SK-N-SH (cell line): ENCODE results near the gene FFAR4. TPM values are rescaled to one million over a fixed set of nuclear protein-coding genes. Genes with fewer than 3 reads are reported as not detected.

Source experiments
- CTCF ChIA-PET: fragments of 300-600, 350-600 bp; formaldehyde crosslinking; extraction: SDS; loops from one replicate; lab custom pipeline; 2021; lab: Yijun Ruan, JAX
- POLR2A ChIA-PET: fragments of 350-600 bp; sonication (Branson Sonifier 250); formaldehyde crosslinking; extraction: SDS; loops from one replicate; lab custom pipeline; 2020; ENCODE audit warnings: antibody characterized with exemption, inconsistent platforms; lab: Yijun Ruan, JAX
- DNase-seq: peaks from one replicate; pipeline ENCODE4 v3.0.0; 2012
- H2AFZ ChIP-seq: fragments of 200-600 bp; sonication (generic); 2 replicates; pipeline ENCODE4 v1.8.1; 2016; ENCODE audit warnings: antibody characterized with exemption, mild to moderate bottlenecking, low read depth
- H3F3A ChIP-seq: fragments of 200-600 bp; sonication (generic); replicated peaks from 2 replicates; pipeline ENCODE3; 2016; ENCODE audit warnings: antibody characterized with exemption, mild to moderate bottlenecking; ENCODE audit not compliant: insufficient read depth
- H3K27ac ChIP-seq, 2 experiments: fragments of 200-500 bp in 1 of 2; fragments of 200-600 bp in 1 of 2; sonication (Bioruptor generic) in 1 of 2; sonication (generic), shearing (Covaris generic) in 1 of 2; 2 replicates each; pipeline versions ENCODE4 v1.5.1 to v1.6.1; 2014 to 2016; ENCODE audit warnings: low read depth in 2 of 2, inconsistent platforms in 1 of 2, low read length in 1 of 2, mild to moderate bottlenecking in 1 of 2, mixed read lengths in 1 of 2
- H3K27me3 ChIP-seq: fragments of 200-600 bp; sonication (generic), shearing (Covaris generic); 2 replicates; pipeline ENCODE4 v1.6.1; 2016; ENCODE audit warnings: mixed run types; ENCODE audit not compliant: insufficient read depth
- H3K36me3 ChIP-seq, 2 experiments: fragments of 200-500 bp in 1 of 2; fragments of 200-600 bp in 1 of 2; sonication (Bioruptor generic) in 1 of 2; sonication (generic) in 1 of 2; replicated peaks in 1 of 2; 2 replicates each; pipeline versions ENCODE3 to v1.5.1; 2014 to 2016; ENCODE audit warnings: low read length in 1 of 2, mild to moderate bottlenecking in 1 of 2; ENCODE audit not compliant: insufficient read depth in 2 of 2, control insufficient read depth in 1 of 2
- H3K4me1 ChIP-seq, 2 experiments: fragments of 200-500 bp in 1 of 2; fragments of 200-600 bp in 1 of 2; sonication (Bioruptor generic) in 1 of 2; sonication (generic), shearing (Covaris generic) in 1 of 2; 2 replicates each; pipeline versions ENCODE4 v1.5.1 to v1.6.1; 2014 to 2016; ENCODE audit warnings: low read depth in 1 of 2, low read length in 1 of 2, mixed run types in 1 of 2; ENCODE audit not compliant: insufficient read depth in 2 of 2, control insufficient read depth in 1 of 2
- H3K4me2 ChIP-seq: fragments of 200-600 bp; sonication (generic), shearing (Covaris generic); 2 replicates; pipeline ENCODE4 v1.6.1; 2017; ENCODE audit warnings: mixed run types
- H3K4me3 ChIP-seq, 2 experiments: fragments of 200-500 bp in 1 of 2; fragments of 200-600 bp in 1 of 2; sonication (Bioruptor generic) in 1 of 2; sonication (generic), shearing (Covaris generic) in 1 of 2; 2 replicates each; pipeline versions ENCODE4 v1.5.1 to v1.8.1; 2014 to 2016; ENCODE audit warnings: low read depth in 2 of 2, inconsistent platforms in 1 of 2, low read length in 1 of 2, mild to moderate bottlenecking in 1 of 2, mixed read lengths in 1 of 2, moderate library complexity in 1 of 2
- H3K79me2 ChIP-seq: fragments of 200-600 bp; sonication (generic); 2 replicates; pipeline ENCODE4 v1.8.1; 2017; ENCODE audit warnings: mild to moderate bottlenecking; ENCODE audit not compliant: insufficient read depth
- H3K9ac ChIP-seq: fragments of 200-600 bp; sonication (generic); 2 replicates; pipeline ENCODE4 v1.6.1; 2017; ENCODE audit warnings: mixed run types
- H3K9me2 ChIP-seq: fragments of 200-600 bp; sonication (generic); 2 replicates; pipeline ENCODE4 v1.6.1; 2017; ENCODE audit warnings: mixed run types
- H3K9me3 ChIP-seq: fragments of 200-600 bp; sonication (generic); 2 replicates; pipeline ENCODE4 v1.6.1; 2017; ENCODE audit warnings: mixed run types, mild to moderate bottlenecking, moderate library complexity
- H4K20me1 ChIP-seq: fragments of 200-600 bp; sonication (generic); 2 replicates; pipeline ENCODE4 v1.6.1; 2017; ENCODE audit warnings: mild to moderate bottlenecking, mixed run types; ENCODE audit not compliant: insufficient read depth
- CHD2 ChIP-seq: fragments of 150-350 bp; IDR thresholded peaks from 2 replicates; pipeline ENCODE4 v1.6.1; 2018; ENCODE audit warnings: low read length; ENCODE audit not compliant: partially characterized antibody
- EP300 ChIP-seq, 2 experiments: IDR thresholded peaks; 2 replicates each; pipeline versions ENCODE4 v1.4.0 to v1.6.1; 2012; ENCODE audit warnings: borderline replicate concordance in 1 of 2, low read depth in 1 of 2, low read length in 1 of 2
- FOXM1 ChIP-seq: IDR thresholded peaks from 2 replicates; pipeline ENCODE4 v1.4.0; 2012; ENCODE audit warnings: low read depth, mild to moderate bottlenecking
- GABPA ChIP-seq: IDR thresholded peaks from 2 replicates; pipeline ENCODE4 v1.4.0; 2012; ENCODE audit warnings: low read depth, mild to moderate bottlenecking
- IRF3 ChIP-seq: fragments of 150-350 bp; IDR thresholded peaks from 2 replicates; pipeline ENCODE4 v1.6.1; 2016; ENCODE audit warnings: mild to moderate bottlenecking, low read depth, low read length
- MEF2A ChIP-seq: IDR thresholded peaks from 2 replicates; pipeline ENCODE4 v1.4.0; 2012; ENCODE audit warnings: low read depth, borderline replicate concordance
- MXI1 ChIP-seq: IDR thresholded peaks from 2 replicates; pipeline ENCODE4 v1.6.1; 2012; ENCODE audit warnings: mild to moderate bottlenecking, low read depth, low read length, improper control_type of control experiment
- POLR2AphosphoS5 ChIP-seq: IDR thresholded peaks from 2 replicates; pipeline ENCODE4 v1.6.1; 2012; ENCODE audit warnings: low read depth, low read length
- RAD21 ChIP-seq: IDR thresholded peaks from 2 replicates; pipeline ENCODE4 v1.6.1; 2012; ENCODE audit warnings: mild to moderate bottlenecking, low read length
- RCOR1 ChIP-seq: fragments of 150-350 bp; IDR thresholded peaks from 2 replicates; pipeline ENCODE4 v1.6.1; 2017; ENCODE audit warnings: antibody characterized with exemption, low read length
- TCF12 ChIP-seq: IDR thresholded peaks from 2 replicates; pipeline ENCODE4 v1.4.0; 2012
- TEAD4 ChIP-seq: IDR thresholded peaks from 2 replicates; pipeline ENCODE4 v1.4.0; 2012; ENCODE audit warnings: mild to moderate bottlenecking, borderline replicate concordance; ENCODE audit not compliant: insufficient read depth
- USF1 ChIP-seq: IDR thresholded peaks from 2 replicates; pipeline ENCODE4 v1.4.0; 2012; ENCODE audit warnings: low read depth, borderline replicate concordance
- WGBS: methylation state at CpG from one replicate; pipeline ENCODE4 v1.1.6; 2017; ENCODE audit warnings: low lambda C conversion rate; 5-methylcytosine and 5-hydroxymethylcytosine counted together
- polyA plus RNA-seq, 3 experiments: library from polyadenylated mRNA; depleted of rRNA; stranded (reverse); fragments of >200 nt; gene quantifications; 2 replicates each; pipeline ENCODE4 v1.2.3, GENCODE V29; 2012
- TF ChIP-seq, protein P1 (sequence below): IDR thresholded peaks from 2 replicates; pipeline ENCODE4; 2012
- TF ChIP-seq, protein P2 (sequence below): fragments of 200-600 bp; sonication (generic); IDR thresholded peaks from 2 replicates; pipeline ENCODE4 v1.6.1; 2017; ENCODE audit warnings: antibody characterized with exemption, mild to moderate bottlenecking, moderate library complexity
- TF ChIP-seq, protein P3 (sequence below): IDR thresholded peaks from 2 replicates; pipeline ENCODE4 v1.4.0; 2012; ENCODE audit warnings: low read depth, borderline replicate concordance
- TF ChIP-seq, protein P4 (sequence below): IDR thresholded peaks from 2 replicates; pipeline ENCODE4 v1.4.0; 2012; ENCODE audit warnings: low read depth

FFAR4 gene
- polyA plus RNA-seq, 1 of the 3 experiments (the other 2 are of a cell fraction) = not detected

GRCh38 chr10:93628858-93629257 lies 62.4 kb downstream of the FFAR4 start:
- WGBS = 75% methylated on average over 4 of the region's 4 CpGs
- ChIA-PET CTCF (interaction anchor here (1.5 kb wide), 1 partner anchor 16 kb away, joined by 4 read pairs; no protein-coding TSS in a partner anchor), POLR2A (no interaction called here)
- no peaks in the 10 kb centered on the region for H3K9me2 ChIP-seq
- H3K9me3 ChIP-seq = no peaks in the 10 kb centered on the region
- no peak overlapping the region for H2AFZ ChIP-seq
- no peak overlapping the region for H3K27ac ChIP-seq
- no peaks in the 10 kb centered on the region for H4K20me1 ChIP-seq
- DNase-seq = no peak
- H3F3A ChIP-seq = no peaks in the 10 kb centered on the region
- TF ChIP-seq, protein P1, sequence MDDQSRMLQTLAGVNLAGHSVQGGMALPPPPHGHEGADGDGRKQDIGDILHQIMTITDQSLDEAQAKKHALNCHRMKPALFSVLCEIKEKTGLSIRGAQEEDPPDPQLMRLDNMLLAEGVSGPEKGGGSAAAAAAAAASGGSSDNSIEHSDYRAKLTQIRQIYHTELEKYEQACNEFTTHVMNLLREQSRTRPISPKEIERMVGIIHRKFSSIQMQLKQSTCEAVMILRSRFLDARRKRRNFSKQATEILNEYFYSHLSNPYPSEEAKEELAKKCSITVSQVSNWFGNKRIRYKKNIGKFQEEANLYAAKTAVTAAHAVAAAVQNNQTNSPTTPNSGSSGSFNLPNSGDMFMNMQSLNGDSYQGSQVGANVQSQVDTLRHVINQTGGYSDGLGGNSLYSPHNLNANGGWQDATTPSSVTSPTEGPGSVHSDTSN = no peak
- TF ChIP-seq FOXM1 = no peak
- TF ChIP-seq, protein P2, sequence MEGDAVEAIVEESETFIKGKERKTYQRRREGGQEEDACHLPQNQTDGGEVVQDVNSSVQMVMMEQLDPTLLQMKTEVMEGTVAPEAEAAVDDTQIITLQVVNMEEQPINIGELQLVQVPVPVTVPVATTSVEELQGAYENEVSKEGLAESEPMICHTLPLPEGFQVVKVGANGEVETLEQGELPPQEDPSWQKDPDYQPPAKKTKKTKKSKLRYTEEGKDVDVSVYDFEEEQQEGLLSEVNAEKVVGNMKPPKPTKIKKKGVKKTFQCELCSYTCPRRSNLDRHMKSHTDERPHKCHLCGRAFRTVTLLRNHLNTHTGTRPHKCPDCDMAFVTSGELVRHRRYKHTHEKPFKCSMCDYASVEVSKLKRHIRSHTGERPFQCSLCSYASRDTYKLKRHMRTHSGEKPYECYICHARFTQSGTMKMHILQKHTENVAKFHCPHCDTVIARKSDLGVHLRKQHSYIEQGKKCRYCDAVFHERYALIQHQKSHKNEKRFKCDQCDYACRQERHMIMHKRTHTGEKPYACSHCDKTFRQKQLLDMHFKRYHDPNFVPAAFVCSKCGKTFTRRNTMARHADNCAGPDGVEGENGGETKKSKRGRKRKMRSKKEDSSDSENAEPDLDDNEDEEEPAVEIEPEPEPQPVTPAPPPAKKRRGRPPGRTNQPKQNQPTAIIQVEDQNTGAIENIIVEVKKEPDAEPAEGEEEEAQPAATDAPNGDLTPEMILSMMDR = no peak
- no peak for TF ChIP-seq POLR2AphosphoS5
- TF ChIP-seq EP300 (IDR thresholded peaks at IDR 0.05; ENCODE audit: borderline replicate concordance in 1 of 2, low read depth in 1 of 2, low read length in 1 of 2) = no peak
- no peak for TF ChIP-seq USF1
- TF ChIP-seq RAD21 = no peak
- no peak for TF ChIP-seq MXI1
- no peak for TF ChIP-seq TEAD4
- TF ChIP-seq MEF2A = no peak
- no peaks in the 10 kb centered on the region for H3K36me3 ChIP-seq
- no peak overlapping the region for H3K4me3 ChIP-seq
- H3K4me1 ChIP-seq = peaks cover 0 to 5% of the 10 kb centered on the region in 2 experiments; a peak in 1 of 4 replicates
- H3K9ac ChIP-seq = no peak overlapping the region
- no peak overlapping the region for H3K4me2 ChIP-seq
- H3K27me3 ChIP-seq = no peaks in the 10 kb centered on the region; the same call in 1 of the 2 replicates
- H3K79me2 ChIP-seq = no peaks in the 10 kb centered on the region

DNA sequence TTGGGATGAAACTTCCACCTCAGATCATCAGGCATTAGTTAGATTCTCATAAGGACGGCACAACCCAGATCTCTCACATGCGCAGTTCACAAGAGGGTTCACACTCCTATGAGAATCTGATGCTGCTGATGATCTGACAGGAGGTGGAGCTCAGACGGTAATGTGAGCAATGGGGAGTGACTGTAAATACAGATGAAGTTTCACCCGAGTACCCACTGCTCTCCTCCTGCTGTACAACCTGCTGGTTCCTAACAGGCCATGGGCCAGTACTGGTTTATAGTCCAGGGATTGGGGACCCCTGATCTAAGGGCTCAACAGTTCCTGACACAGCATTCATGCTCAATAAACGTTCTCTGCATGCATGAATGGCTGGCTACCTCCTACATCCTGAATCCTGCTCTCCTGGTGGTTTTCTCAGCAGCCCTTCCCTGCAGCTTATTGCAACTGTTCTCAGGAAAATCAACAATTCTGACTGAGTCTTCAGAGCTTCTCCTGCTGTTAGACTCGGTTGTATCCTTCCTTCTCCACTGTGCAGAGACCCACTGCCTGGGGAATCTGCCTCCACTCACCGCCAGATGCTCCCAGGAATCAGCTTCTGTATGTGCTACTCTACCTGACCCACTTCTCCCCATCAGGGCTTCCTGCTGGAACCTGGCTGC lies 63.3 kb downstream of the FFAR4 start:
- Histone ChIP-seq H3F3A (no peaks in the 10 kb centered on the region), H3K9me3 (no peaks in the 10 kb centered on the region), H4K20me1 (no peaks in the 10 kb centered on the region), H3K4me1 (peaks cover 0 to 5% of the 10 kb centered on the region in 2 experiments; a peak in 1 of 4 replicates), H3K27ac (no peak overlapping the region), H3K27me3 (no peaks in the 10 kb centered on the region; the same call in 1 of the 2 replicates), H2AFZ (no peak overlapping the region), H3K9ac (no peak overlapping the region), H3K36me3 (no peaks in the 10 kb centered on the region), H3K4me2 (no peak overlapping the region), H3K9me2 (no peaks in the 10 kb centered on the region), H3K79me2 (no peaks in the 10 kb centered on the region), H3K4me3 (no peak overlapping the region)
- ChIA-PET CTCF (no interaction called here), POLR2A (no interaction called here)
- WGBS = 54% methylated on average over 7 of the region's 7 CpGs
- DNase-seq = no peak
- no peak for TF ChIP-seq TCF12
- TF ChIP-seq RCOR1 = no peak
- TF ChIP-seq, protein P3, sequence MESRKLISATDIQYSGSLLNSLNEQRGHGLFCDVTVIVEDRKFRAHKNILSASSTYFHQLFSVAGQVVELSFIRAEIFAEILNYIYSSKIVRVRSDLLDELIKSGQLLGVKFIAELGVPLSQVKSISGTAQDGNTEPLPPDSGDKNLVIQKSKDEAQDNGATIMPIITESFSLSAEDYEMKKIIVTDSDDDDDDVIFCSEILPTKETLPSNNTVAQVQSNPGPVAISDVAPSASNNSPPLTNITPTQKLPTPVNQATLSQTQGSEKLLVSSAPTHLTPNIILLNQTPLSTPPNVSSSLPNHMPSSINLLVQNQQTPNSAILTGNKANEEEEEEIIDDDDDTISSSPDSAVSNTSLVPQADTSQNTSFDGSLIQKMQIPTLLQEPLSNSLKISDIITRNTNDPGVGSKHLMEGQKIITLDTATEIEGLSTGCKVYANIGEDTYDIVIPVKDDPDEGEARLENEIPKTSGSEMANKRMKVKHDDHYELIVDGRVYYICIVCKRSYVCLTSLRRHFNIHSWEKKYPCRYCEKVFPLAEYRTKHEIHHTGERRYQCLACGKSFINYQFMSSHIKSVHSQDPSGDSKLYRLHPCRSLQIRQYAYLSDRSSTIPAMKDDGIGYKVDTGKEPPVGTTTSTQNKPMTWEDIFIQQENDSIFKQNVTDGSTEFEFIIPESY = no peak
- no peak for TF ChIP-seq CHD2
- TF ChIP-seq, protein P2 = no peak
- TF ChIP-seq, protein P4, sequence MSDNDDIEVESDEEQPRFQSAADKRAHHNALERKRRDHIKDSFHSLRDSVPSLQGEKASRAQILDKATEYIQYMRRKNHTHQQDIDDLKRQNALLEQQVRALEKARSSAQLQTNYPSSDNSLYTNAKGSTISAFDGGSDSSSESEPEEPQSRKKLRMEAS = no peak
- no peak for TF ChIP-seq IRF3
- no peak for TF ChIP-seq RAD21
- TF ChIP-seq GABPA = no peak
